ENCODE data around the gene HOXA10. TPM values are rescaled to one million over a fixed set of nuclear protein-coding genes. Genes with fewer than 3 reads are reported as not detected.

HOXA10 gene
- total RNA-seq, 4 donors from 2014 or later, result 19.0 to 34.1 (median 24.9) TPM

GRCh38 chr7:27151931-27152815 is 21.9 kb downstream of the HOXA10 start, which contains the start of gene HOXA3:
HOXA3 (minus strand) TSS chr7:27152583; CDS start chr7:27110640, 41,943 bp downstream.
- no peak for DNase-seq (ENCODE audit: low spot score in 2 of 2)
- H3K27ac ChIP-seq, result peak within 1 kb of the TSS; percentile 60 to 88 (median 88)
- H3K4me3 ChIP-seq, result peak within 1 kb of the TSS; percentile 38 to 58 (median 42)
- peaks cover 0 to 98% of the 10 kb centered on the region in 2 donors for H3K27me3 ChIP-seq
- H3K9me3 ChIP-seq, result no peaks in the 10 kb centered on the region
- no peaks in the 10 kb centered on the region for H3K36me3 ChIP-seq
- WGBS, 2 donors, result 2 to 3% methylated on average over 45 to 53 of the region's 53 CpGs
- peaks cover 0 to 84% (median 23%) of the 10 kb centered on the region in 4 donors for H3K4me1 ChIP-seq
- TF ChIP-seq, protein P1, sequence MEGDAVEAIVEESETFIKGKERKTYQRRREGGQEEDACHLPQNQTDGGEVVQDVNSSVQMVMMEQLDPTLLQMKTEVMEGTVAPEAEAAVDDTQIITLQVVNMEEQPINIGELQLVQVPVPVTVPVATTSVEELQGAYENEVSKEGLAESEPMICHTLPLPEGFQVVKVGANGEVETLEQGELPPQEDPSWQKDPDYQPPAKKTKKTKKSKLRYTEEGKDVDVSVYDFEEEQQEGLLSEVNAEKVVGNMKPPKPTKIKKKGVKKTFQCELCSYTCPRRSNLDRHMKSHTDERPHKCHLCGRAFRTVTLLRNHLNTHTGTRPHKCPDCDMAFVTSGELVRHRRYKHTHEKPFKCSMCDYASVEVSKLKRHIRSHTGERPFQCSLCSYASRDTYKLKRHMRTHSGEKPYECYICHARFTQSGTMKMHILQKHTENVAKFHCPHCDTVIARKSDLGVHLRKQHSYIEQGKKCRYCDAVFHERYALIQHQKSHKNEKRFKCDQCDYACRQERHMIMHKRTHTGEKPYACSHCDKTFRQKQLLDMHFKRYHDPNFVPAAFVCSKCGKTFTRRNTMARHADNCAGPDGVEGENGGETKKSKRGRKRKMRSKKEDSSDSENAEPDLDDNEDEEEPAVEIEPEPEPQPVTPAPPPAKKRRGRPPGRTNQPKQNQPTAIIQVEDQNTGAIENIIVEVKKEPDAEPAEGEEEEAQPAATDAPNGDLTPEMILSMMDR (IDR thresholded peaks at IDR 0.05), result no peak
- peak in 1 of 2 donors; percentile 85 for TF ChIP-seq EP300 (IDR thresholded peaks at IDR 0.05)
- TF ChIP-seq POLR2A (IDR thresholded peaks at IDR 0.05), result peak in 1 of 2 donors; percentile 47

DNA sequence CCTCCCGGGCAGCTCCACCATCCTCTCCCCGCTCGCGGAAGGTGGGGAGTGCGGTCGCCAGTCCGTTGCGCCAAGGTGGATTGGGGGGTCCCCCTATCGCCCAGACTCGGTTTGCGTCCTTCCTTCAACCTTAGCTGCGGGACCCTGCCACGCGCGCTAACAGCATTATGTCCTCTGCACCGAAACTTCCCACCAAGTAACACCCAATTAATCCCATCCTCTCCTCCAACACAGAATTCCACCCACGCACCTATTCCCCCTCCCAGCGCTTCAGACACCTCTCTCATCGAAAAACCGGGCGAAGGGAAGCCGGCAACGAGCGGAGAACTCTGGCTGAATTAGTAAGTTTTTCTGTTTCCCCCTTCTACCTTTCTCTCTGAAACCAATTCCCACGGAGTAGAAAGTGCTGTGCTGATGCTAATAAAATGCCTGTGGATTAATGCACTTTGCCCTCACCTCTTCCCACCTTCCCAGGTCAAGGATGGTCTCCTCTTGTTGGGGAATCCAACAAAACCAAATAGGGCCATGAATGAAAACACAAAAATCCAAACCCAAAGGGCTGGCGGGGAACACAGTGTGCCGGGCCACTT is 22.7 kb downstream of the HOXA10 start:
- Histone ChIP-seq H3K36me3 (no peaks in the 10 kb centered on the region), H3K4me1 (peaks cover 0 to 84% (median 23%) of the 10 kb centered on the region in 4 donors), H3K27ac (peak overlapping the region; percentile 60 to 88 (median 88)), H3K27me3 (peaks cover 0 to 98% of the 10 kb centered on the region in 2 donors), H3K4me3 (peak overlapping the region; percentile 38 to 58 (median 42)), H3K9me3 (no peaks in the 10 kb centered on the region)
- no peak for DNase-seq (ENCODE audit: low spot score in 2 of 2)
- TF ChIP-seq EP300 (IDR thresholded peaks at IDR 0.05) (no peak), POLR2A (IDR thresholded peaks at IDR 0.05) (no peak)
- TF ChIP-seq, protein P1 (IDR thresholded peaks at IDR 0.05), result no peak
- 2 to 3% methylated on average over 26 to 27 of the region's 27 CpGs for WGBS, 2 donors

DNA sequence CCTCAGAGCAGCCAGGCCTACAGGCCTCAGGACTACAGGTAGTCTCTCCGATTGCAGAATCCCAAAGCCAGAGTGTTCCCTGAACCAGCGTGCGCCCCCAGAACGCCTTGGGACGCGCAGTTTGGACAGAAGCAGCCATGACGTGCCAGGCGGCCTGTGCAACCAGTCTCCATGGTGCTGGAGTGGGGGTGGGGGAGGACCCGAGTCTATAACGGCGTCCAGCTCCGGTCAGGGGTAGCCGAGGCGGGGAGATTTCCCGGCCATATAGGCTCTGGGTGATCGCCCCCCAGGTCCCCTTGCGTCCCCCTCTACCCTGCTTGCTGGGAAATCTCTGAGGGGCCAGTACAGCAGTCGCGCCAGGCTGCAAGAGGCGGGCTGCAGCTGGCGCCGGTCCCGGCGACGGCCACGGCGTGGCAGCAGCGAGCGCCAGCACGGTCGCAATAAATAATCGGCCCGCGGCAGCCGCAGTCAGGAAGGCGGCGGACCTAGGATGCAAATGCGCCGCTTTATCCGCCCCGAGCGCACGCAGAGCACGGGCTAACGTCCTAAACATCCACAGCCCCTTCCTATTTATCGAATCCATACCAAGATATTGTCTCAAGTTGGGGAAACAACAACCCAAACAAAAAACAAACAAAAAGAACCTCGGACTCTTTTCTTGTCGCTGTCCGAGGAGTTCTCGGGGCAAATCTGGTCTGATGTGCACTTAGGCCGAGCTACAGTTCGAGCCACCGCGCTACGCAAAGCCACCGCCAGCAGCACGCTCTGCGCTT is 23.4 kb downstream of the HOXA10 start:
- Histone ChIP-seq H3K36me3 (no peaks in the 10 kb centered on the region), H3K27me3 (peaks cover 0 to 98% of the 10 kb centered on the region in 2 donors), H3K27ac (peak overlapping the region in 3 of 4 donors; percentile 87 to 88 (median 88)), H3K4me1 (peaks cover 0 to 77% (median 19%) of the 10 kb centered on the region in 4 donors), H3K9me3 (no peaks in the 10 kb centered on the region), H3K4me3 (peak overlapping the region; percentile 38 to 58 (median 42))
- peak in 1 of 2 donors; percentile 88 for TF ChIP-seq EP300 (IDR thresholded peaks at IDR 0.05)
- TF ChIP-seq, protein P1 (IDR thresholded peaks at IDR 0.05), result peak; percentile 84 to 94 (median 88)
- TF ChIP-seq POLR2A (IDR thresholded peaks at IDR 0.05), result peak; percentile 28 to 71
- 0 to 1% methylated on average over 50 of the region's 58 CpGs for WGBS, 2 donors
- no peak for DNase-seq (ENCODE audit: low spot score in 2 of 2)

GRCh38 chr7:27149842-27150567 is 24.1 kb downstream of the HOXA10 start:
- peaks cover 0 to 98% of the 10 kb centered on the region in 2 donors for H3K27me3 ChIP-seq
- peak overlapping the region in 3 of 4 donors; percentile 77 to 88 (median 88) for H3K27ac ChIP-seq
- H3K4me3 ChIP-seq, result peak overlapping the region; percentile 38 to 58 (median 42)
- H3K4me1 ChIP-seq, result peaks cover 0 to 69% (median 12%) of the 10 kb centered on the region in 4 donors
- TF ChIP-seq POLR2A (IDR thresholded peaks at IDR 0.05) (no peak), EP300 (IDR thresholded peaks at IDR 0.05) (no peak)
- TF ChIP-seq, protein P1 (IDR thresholded peaks at IDR 0.05), result no peak
- no peak for DNase-seq (ENCODE audit: low spot score in 2 of 2)
- peaks cover 0 to 6% (median 0%) of the 10 kb centered on the region in 3 donors for H3K36me3 ChIP-seq
- no peaks in the 10 kb centered on the region for H3K9me3 ChIP-seq
- WGBS, 2 donors, result 45 to 57% methylated on average over 7 to 13 of the region's 13 CpGs
